ENCODE results near the gene GANC. TPM values are rescaled to one million over a fixed set of nuclear protein-coding genes. Genes with fewer than 3 reads are reported as not detected.

The GANC gene
- total RNA-seq, 1 experiment from 2014 or later: 12.6 TPM

DNA sequence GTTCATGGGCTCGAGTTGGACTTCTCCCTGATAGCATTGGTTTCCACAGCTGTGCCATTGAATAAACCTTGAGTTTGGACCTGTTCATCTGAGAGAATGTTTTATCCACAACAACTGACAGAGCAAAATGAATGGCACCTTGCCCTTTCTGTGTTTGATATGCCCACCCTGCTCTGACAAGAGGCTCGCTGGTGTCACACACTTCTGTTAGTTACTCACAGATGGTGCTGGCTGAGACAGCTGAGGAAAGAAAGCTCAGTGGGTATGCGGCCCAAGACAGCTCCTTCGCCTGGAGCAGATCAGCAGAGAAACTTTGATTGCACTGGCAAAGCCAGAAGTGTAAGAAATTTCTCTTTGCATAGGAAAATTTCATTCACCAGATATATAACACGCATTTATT, 83.8 kb downstream of the GANC start:
- intact Hi-C loops (cut with micrococcal nuclease; ENCODE audit: unreplicated experiment): no loop called here
- Mint-ChIP-seq H3K27ac (ENCODE audit: unreplicated experiment) (no peak overlapping the region), H3K9me3 (ENCODE audit: unreplicated experiment) (no peaks in the 10 kb centered on the region), H3K4me1 (ENCODE audit: low read depth, unreplicated experiment) (no peaks in the 10 kb centered on the region), H3K27me3 (ENCODE audit: insufficient read depth, unreplicated experiment) (peaks cover 2% of the 10 kb centered on the region), H3K36me3 (ENCODE audit: insufficient read depth, unreplicated experiment) (no peaks in the 10 kb centered on the region), H3K4me3 (ENCODE audit: unreplicated experiment) (no peak overlapping the region)
- DNase-seq: no peak
- Histone ChIP-seq H3K4me1 (no peaks in the 10 kb centered on the region), H3K4me3 (ENCODE audit: low read depth, low read length) (no peak overlapping the region), H3K27me3 (replicated peaks; ENCODE audit: control insufficient read depth, insufficient read depth, low read length) (no peaks in the 10 kb centered on the region), H3K9me3 (no peaks in the 10 kb centered on the region), H3K36me3 (ENCODE audit: control insufficient read depth, insufficient read depth, low read length) (no peaks in the 10 kb centered on the region)
- TF ChIP-seq, protein P1, sequence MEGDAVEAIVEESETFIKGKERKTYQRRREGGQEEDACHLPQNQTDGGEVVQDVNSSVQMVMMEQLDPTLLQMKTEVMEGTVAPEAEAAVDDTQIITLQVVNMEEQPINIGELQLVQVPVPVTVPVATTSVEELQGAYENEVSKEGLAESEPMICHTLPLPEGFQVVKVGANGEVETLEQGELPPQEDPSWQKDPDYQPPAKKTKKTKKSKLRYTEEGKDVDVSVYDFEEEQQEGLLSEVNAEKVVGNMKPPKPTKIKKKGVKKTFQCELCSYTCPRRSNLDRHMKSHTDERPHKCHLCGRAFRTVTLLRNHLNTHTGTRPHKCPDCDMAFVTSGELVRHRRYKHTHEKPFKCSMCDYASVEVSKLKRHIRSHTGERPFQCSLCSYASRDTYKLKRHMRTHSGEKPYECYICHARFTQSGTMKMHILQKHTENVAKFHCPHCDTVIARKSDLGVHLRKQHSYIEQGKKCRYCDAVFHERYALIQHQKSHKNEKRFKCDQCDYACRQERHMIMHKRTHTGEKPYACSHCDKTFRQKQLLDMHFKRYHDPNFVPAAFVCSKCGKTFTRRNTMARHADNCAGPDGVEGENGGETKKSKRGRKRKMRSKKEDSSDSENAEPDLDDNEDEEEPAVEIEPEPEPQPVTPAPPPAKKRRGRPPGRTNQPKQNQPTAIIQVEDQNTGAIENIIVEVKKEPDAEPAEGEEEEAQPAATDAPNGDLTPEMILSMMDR (IDR thresholded peaks at IDR 0.05; ENCODE audit: insufficient read depth in 1 of 2, low read depth in 1 of 2, low read length in 1 of 2, severe bottlenecking in 1 of 2, unreplicated experiment in 1 of 2): no peak
- ChIA-PET POLR2A (no interaction called here), CTCF (no interaction called here)
- BruUV-seq (replicated peaks): no TSS peak

DNA sequence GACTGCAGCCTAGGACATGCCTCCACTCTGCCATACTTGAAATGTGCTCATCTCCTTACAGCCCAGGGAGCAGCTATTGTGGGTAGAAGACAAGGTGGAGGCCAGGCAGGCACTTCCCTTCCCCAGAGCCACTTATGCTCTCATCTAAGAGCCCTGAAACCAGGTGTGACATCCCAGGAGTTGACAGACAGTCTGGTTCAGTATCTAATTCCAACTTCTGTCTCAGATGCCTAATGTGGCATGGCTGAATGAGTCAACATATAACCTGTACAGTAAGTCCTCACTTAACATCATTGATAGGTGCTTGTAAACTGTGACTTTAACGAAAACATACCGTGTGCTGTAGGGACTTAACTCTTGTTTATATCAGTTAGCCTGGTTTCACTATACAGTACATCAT, 85.1 kb downstream of the GANC start:
- BruUV-seq (replicated peaks): no TSS peak

DNA sequence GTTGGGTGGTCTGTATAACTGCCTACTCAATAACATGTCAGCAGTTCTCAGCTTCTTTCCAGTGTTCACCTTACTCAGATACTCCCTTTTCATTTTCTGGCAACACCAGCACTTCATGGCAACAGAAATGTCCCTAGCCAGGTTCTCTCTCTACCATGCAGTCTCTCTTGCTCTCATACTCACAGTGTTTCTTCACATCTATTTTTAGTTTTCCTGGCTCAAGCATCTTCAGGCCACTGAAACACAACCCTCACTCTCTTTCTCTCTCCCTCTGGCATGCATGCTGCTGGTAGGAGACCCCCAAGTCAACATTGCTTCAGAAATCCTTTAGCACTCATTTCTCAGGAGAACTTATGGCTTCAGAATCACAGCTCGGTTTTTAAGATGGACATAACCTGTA, 86.2 kb downstream of the GANC start, which contains the start of gene CAPN3:
TSS of gene CAPN3 (plus strand) at position 253 of the 400 bp plus-strand sequence. CDS start 305 bp downstream, outside the sequence.
- TF ChIP-seq, protein P1 (IDR thresholded peaks at IDR 0.05; ENCODE audit: insufficient read depth in 1 of 2, low read depth in 1 of 2, low read length in 1 of 2, severe bottlenecking in 1 of 2, unreplicated experiment in 1 of 2): no peak
- BruUV-seq (replicated peaks): no TSS peak
- Mint-ChIP-seq H3K27ac (ENCODE audit: unreplicated experiment) (no peak within 1 kb of the TSS), H3K4me3 (ENCODE audit: unreplicated experiment) (no peak within 1 kb of the TSS), H3K9me3 (ENCODE audit: unreplicated experiment) (no peaks in the 10 kb centered on the region), H3K4me1 (ENCODE audit: low read depth, unreplicated experiment) (no peaks in the 10 kb centered on the region), H3K36me3 (ENCODE audit: insufficient read depth, unreplicated experiment) (no peaks in the 10 kb centered on the region), H3K27me3 (ENCODE audit: insufficient read depth, unreplicated experiment) (peaks cover 2% of the 10 kb centered on the region)
- ChIA-PET CTCF (no interaction called here), POLR2A (no interaction called here)
- Histone ChIP-seq H3K4me1 (no peaks in the 10 kb centered on the region), H3K36me3 (ENCODE audit: control insufficient read depth, insufficient read depth, low read length) (no peaks in the 10 kb centered on the region), H3K27me3 (replicated peaks; ENCODE audit: control insufficient read depth, insufficient read depth, low read length) (no peaks in the 10 kb centered on the region), H3K9me3 (no peaks in the 10 kb centered on the region), H3K4me3 (ENCODE audit: low read depth, low read length) (no peak within 1 kb of the TSS)
- DNase-seq: no peak
- intact Hi-C loops (cut with micrococcal nuclease; ENCODE audit: unreplicated experiment): no loop called here

More for the DNA sequence above, 85.1 kb downstream of the GANC start:
- DNase-seq: no peak
- Mint-ChIP-seq H3K4me3 (ENCODE audit: unreplicated experiment) (no peak overlapping the region), H3K27ac (ENCODE audit: unreplicated experiment) (no peak overlapping the region), H3K9me3 (ENCODE audit: unreplicated experiment) (no peaks in the 10 kb centered on the region), H3K36me3 (ENCODE audit: insufficient read depth, unreplicated experiment) (no peaks in the 10 kb centered on the region), H3K27me3 (ENCODE audit: insufficient read depth, unreplicated experiment) (peaks cover 2% of the 10 kb centered on the region), H3K4me1 (ENCODE audit: low read depth, unreplicated experiment) (no peaks in the 10 kb centered on the region)
- intact Hi-C loops (cut with micrococcal nuclease; ENCODE audit: unreplicated experiment): no loop called here
- POLR2A ChIA-PET: no interaction called here
- H3K4me1 ChIP-seq: no peaks in the 10 kb centered on the region
- H3K36me3 ChIP-seq (ENCODE audit: control insufficient read depth, insufficient read depth, low read length): no peaks in the 10 kb centered on the region
- no peaks in the 10 kb centered on the region for H3K9me3 ChIP-seq
- no peak overlapping the region for H3K4me3 ChIP-seq (ENCODE audit: low read depth, low read length)
- CTCF ChIA-PET: no interaction called here
- H3K27me3 ChIP-seq (replicated peaks; ENCODE audit: control insufficient read depth, insufficient read depth, low read length): no peaks in the 10 kb centered on the region
- TF ChIP-seq, protein P1 (IDR thresholded peaks at IDR 0.05; ENCODE audit: insufficient read depth in 1 of 2, low read depth in 1 of 2, low read length in 1 of 2, severe bottlenecking in 1 of 2, unreplicated experiment in 1 of 2): no peak
